Astrocyte (in vitro differentiated cells and primary cell): ENCODE data around the gene THRB.

ENCODE experiments used
- CTCF ChIP-seq: IDR thresholded peaks from 2 replicates; pipeline ENCODE4 v1.5.1; 2011; ENCODE audit warnings: low read depth, mild to moderate bottlenecking, inconsistent platforms, low read length, moderate library complexity; ENCODE audit not compliant: insufficient read depth
- EZH2 ChIP-seq: IDR thresholded peaks from 2 replicates; pipeline ENCODE4 v1.6.1; 2012; ENCODE audit warnings: mild to moderate bottlenecking, low read length, inconsistent platforms; ENCODE audit not compliant: insufficient read depth

- TF ChIP-seq EZH2 (no peak), CTCF (no peak)
These were observed 204.1 kb downstream of the THRB start for GRCh38 chr3:24290596-24290995.
